Endothelial cell (in vitro differentiated cells): ENCODE data around the gene PPP2R2B. TPM values are rescaled to one million over a fixed set of nuclear protein-coding genes. Genes with fewer than 3 reads are reported as not detected.

Experiments
- DNase-seq: peaks from one replicate; pipeline ENCODE4 v3.0.0; 2021; ENCODE audit warnings: low spot score
- H3K27ac Mint-ChIP-seq: one replicate; pipeline ENCODE4 v1.8.0; 2021; ENCODE audit warnings: mixed read lengths, inconsistent platforms; ENCODE audit not compliant: unreplicated experiment
- H3K27me3 Mint-ChIP-seq: one replicate; pipeline ENCODE4 v1.8.0; 2021; ENCODE audit warnings: mild to moderate bottlenecking, moderate library complexity, mixed read lengths, inconsistent platforms; ENCODE audit not compliant: unreplicated experiment
- H3K36me3 Mint-ChIP-seq: one replicate; pipeline ENCODE4 v1.8.0; 2021; ENCODE audit warnings: mild to moderate bottlenecking, low read depth, mixed read lengths, inconsistent platforms; ENCODE audit not compliant: unreplicated experiment
- H3K4me1 Mint-ChIP-seq: one replicate; pipeline ENCODE4 v1.8.0; 2021; ENCODE audit warnings: mild to moderate bottlenecking, mixed read lengths, inconsistent platforms; ENCODE audit not compliant: unreplicated experiment
- H3K4me3 Mint-ChIP-seq: one replicate; pipeline ENCODE4 v1.8.0; 2021; ENCODE audit warnings: mild to moderate bottlenecking, mixed read lengths, inconsistent platforms; ENCODE audit not compliant: unreplicated experiment
- H3K9me3 Mint-ChIP-seq: one replicate; pipeline ENCODE4 v1.8.0; 2021; ENCODE audit warnings: mixed read lengths, inconsistent platforms; ENCODE audit not compliant: unreplicated experiment
- CTCF ChIP-seq: fragments of 200-600 bp; sonication (generic); IDR thresholded peaks from one replicate; pipeline ENCODE4 v1.5.0; 2021; ENCODE audit warnings: antibody characterized with exemption; ENCODE audit not compliant: unreplicated experiment
- total RNA-seq: library from RNA; stranded (reverse); fragmentation: NEBNext Ultra II Directional; extraction: Animal tissue kit (Norgen Biotek cat#: 25700); gene quantifications from one replicate; pipeline ENCODE4 v1.2.1, GENCODE V29; 2021; ENCODE audit not compliant: unreplicated experiment

The PPP2R2B gene
- total RNA-seq, 1 donor from 2014 or later = 0.59 TPM

GRCh38 chr5:146599261-146599660, 279.3 kb downstream of the PPP2R2B start:
- Mint-ChIP-seq H3K27me3 (no peaks in the 10 kb centered on the region), H3K9me3 (no peaks in the 10 kb centered on the region), H3K27ac (no peak overlapping the region), H3K36me3 (no peaks in the 10 kb centered on the region), H3K4me1 (no peaks in the 10 kb centered on the region), H3K4me3 (no peak overlapping the region)
- TF ChIP-seq CTCF = no peak
- DNase-seq = no peak

GRCh38 chr5:146595088-146595487, 283.5 kb downstream of the PPP2R2B start:
- no peaks in the 10 kb centered on the region for H3K27me3 Mint-ChIP-seq
- TF ChIP-seq CTCF = no peak
- DNase-seq = no peak

GRCh38 chr5:146592352-146592751, 286.2 kb downstream of the PPP2R2B start:
- H3K27ac Mint-ChIP-seq = no peak overlapping the region
- H3K36me3 Mint-ChIP-seq = no peaks in the 10 kb centered on the region
- no peak overlapping the region for H3K4me3 Mint-ChIP-seq
- DNase-seq = no peak
- TF ChIP-seq CTCF = no peak
- no peaks in the 10 kb centered on the region for H3K4me1 Mint-ChIP-seq
- no peaks in the 10 kb centered on the region for H3K9me3 Mint-ChIP-seq
- no peaks in the 10 kb centered on the region for H3K27me3 Mint-ChIP-seq

More at GRCh38 chr5:146595088-146595487, 283.5 kb downstream of the PPP2R2B start:
- Mint-ChIP-seq H3K9me3 (no peaks in the 10 kb centered on the region), H3K27ac (no peak overlapping the region), H3K4me3 (no peak overlapping the region), H3K36me3 (no peaks in the 10 kb centered on the region), H3K4me1 (no peaks in the 10 kb centered on the region)

GRCh38 chr5:146589028-146589345, 289.6 kb downstream of the PPP2R2B start:
- Mint-ChIP-seq H3K27ac (no peak overlapping the region), H3K9me3 (no peaks in the 10 kb centered on the region), H3K4me3 (no peak overlapping the region), H3K27me3 (no peaks in the 10 kb centered on the region), H3K36me3 (no peaks in the 10 kb centered on the region), H3K4me1 (no peaks in the 10 kb centered on the region)
- no peak for DNase-seq
- TF ChIP-seq CTCF = no peak

GRCh38 chr5:146588331-146589027, 290.1 kb downstream of the PPP2R2B start:
- Mint-ChIP-seq H3K9me3 (no peaks in the 10 kb centered on the region), H3K27me3 (no peaks in the 10 kb centered on the region), H3K4me1 (no peaks in the 10 kb centered on the region), H3K4me3 (no peak overlapping the region), H3K27ac (no peak overlapping the region), H3K36me3 (no peaks in the 10 kb centered on the region)
- no peak for DNase-seq
- TF ChIP-seq CTCF = no peak
